SU-DHL-6 (cell line): ENCODE data around the gene MICALL1.

Source experiments
- H2AFZ ChIP-seq: fragments of 200-600 bp; sonication (generic); 2 replicates; pipeline ENCODE4 v1.6.1; 2014; ENCODE audit warnings: low read depth, mild to moderate bottlenecking, moderate library complexity, mixed read lengths, antibody characterized with exemption, low read length; ENCODE audit not compliant: severe bottlenecking
- H3F3A ChIP-seq: fragments of 200-600 bp; shearing (Covaris generic); 2 replicates; pipeline ENCODE4 v1.6.0; 2016; ENCODE audit warnings: antibody characterized with exemption, mild to moderate bottlenecking; ENCODE audit not compliant: insufficient read depth
- H3K27ac ChIP-seq: fragments of 200-600 bp; sonication (generic); 2 replicates; pipeline ENCODE4 v1.5.1; 2016; ENCODE audit warnings: low read depth, mild to moderate bottlenecking, low read length, moderate library complexity, mixed read lengths
- H3K27me3 ChIP-seq: fragments of 200-600 bp; sonication (generic), shearing (Covaris generic); 2 replicates; pipeline ENCODE4 v1.6.0; 2014; ENCODE audit warnings: mild to moderate bottlenecking, low read length
- H3K36me3 ChIP-seq: fragments of 200-600 bp; sonication (generic); 2 replicates; pipeline ENCODE4 v1.6.1; 2014; ENCODE audit warnings: mild to moderate bottlenecking, low read length, mixed read lengths
- H3K4me2 ChIP-seq: fragments of 300-600, 200-600 bp; shearing (Covaris generic), sonication (generic); 2 replicates; pipeline ENCODE4 v1.6.0; 2014; ENCODE audit warnings: low read length, low read depth, mild to moderate bottlenecking; ENCODE audit not compliant: poor library complexity, severe bottlenecking
- H3K4me3 ChIP-seq: fragments of 200-600 bp; sonication (generic); 2 replicates; pipeline ENCODE4 v1.5.1; 2014; ENCODE audit warnings: antibody characterized with exemption, low read length, mild to moderate bottlenecking, mixed read lengths; ENCODE audit not compliant: insufficient read depth, poor library complexity, severe bottlenecking
- H3K79me2 ChIP-seq: fragments of 200-600 bp; sonication (generic); 2 replicates; pipeline ENCODE4 v1.6.1; 2014; ENCODE audit warnings: mild to moderate bottlenecking, low read length, moderate library complexity; ENCODE audit not compliant: insufficient read depth
- H3K9ac ChIP-seq: fragments of 200-600 bp; sonication (generic); 2 replicates; pipeline ENCODE4 v1.7.0; 2014; ENCODE audit warnings: mild to moderate bottlenecking, low read length
- H3K9me2 ChIP-seq: fragments of 200-600 bp; sonication (generic); replicated peaks from 2 replicates; pipeline ENCODE4 v1.6.1; 2014; ENCODE audit warnings: low read length; ENCODE audit not compliant: insufficient read depth
- H3K9me3 ChIP-seq: fragments of 200-600 bp; sonication (generic); 2 replicates; pipeline ENCODE4 v1.6.1; 2014; ENCODE audit warnings: low read length, mixed read lengths; ENCODE audit not compliant: insufficient read depth
- H4K20me1 ChIP-seq: fragments of 200-600 bp; sonication (generic); 2 replicates; pipeline ENCODE4 v1.6.1; 2014; ENCODE audit warnings: low read depth, mild to moderate bottlenecking, antibody characterized with exemption, low read length, moderate library complexity, mixed read lengths
- CTCF ChIP-seq: fragments of 200-600 bp; sonication (generic); IDR thresholded peaks from one replicate; pipeline ENCODE4 v1.5.1; 2017; ENCODE audit warnings: antibody characterized with exemption, mild to moderate bottlenecking, low read length, moderate library complexity; ENCODE audit not compliant: insufficient read depth, poor library complexity, severe bottlenecking
- EZH2phosphoT487 ChIP-seq: fragments of 200-600 bp; sonication (generic), shearing (Covaris generic); conservative IDR thresholded peaks from 2 replicates; pipeline ENCODE4 v1.6.1; 2018; ENCODE audit warnings: mild to moderate bottlenecking, antibody characterized with exemption, low read length, moderate library complexity, mixed read lengths

MICALL1 gene

GRCh38 chr22:37957232-37957631 is 51.1 kb downstream of the MICALL1 start:
- H3K79me2 ChIP-seq: peaks cover 24% of the 10 kb centered on the region
- no peaks in the 10 kb centered on the region for H4K20me1 ChIP-seq
- H3F3A ChIP-seq: no peaks in the 10 kb centered on the region
- H3K9me3 ChIP-seq: no peaks in the 10 kb centered on the region
- no peak for TF ChIP-seq CTCF
- no peak for TF ChIP-seq EZH2phosphoT487
- H3K9me2 ChIP-seq: no peaks in the 10 kb centered on the region
- no peak overlapping the region for H2AFZ ChIP-seq
- H3K27ac ChIP-seq: no peak overlapping the region
- H3K9ac ChIP-seq: no peak overlapping the region
- peaks cover 6% of the 10 kb centered on the region; the same call in 1 of the 2 replicates for H3K36me3 ChIP-seq
- H3K4me2 ChIP-seq: no peak overlapping the region
- no peaks in the 10 kb centered on the region for H3K27me3 ChIP-seq
- no peak overlapping the region for H3K4me3 ChIP-seq

- Histone ChIP-seq H3K36me3 (peaks cover 6% of the 10 kb centered on the region; the same call in 1 of the 2 replicates), H3K27ac (no peak overlapping the region), H2AFZ (no peak overlapping the region), H3K9me2 (no peaks in the 10 kb centered on the region), H3K27me3 (no peaks in the 10 kb centered on the region), H3K9ac (no peak overlapping the region), H3K9me3 (no peaks in the 10 kb centered on the region), H3F3A (no peaks in the 10 kb centered on the region), H3K4me3 (no peak overlapping the region), H3K79me2 (peaks cover 15% of the 10 kb centered on the region), H3K4me2 (no peak overlapping the region), H4K20me1 (no peaks in the 10 kb centered on the region)
- no peak for TF ChIP-seq CTCF
Measured at GRCh38 chr22:37959231-37959825, 53.2 kb downstream of the MICALL1 start.

GRCh38 chr22:37961062-37961461 is 55.0 kb downstream of the MICALL1 start:
- no peaks in the 10 kb centered on the region for H3K9me3 ChIP-seq
- H3K27me3 ChIP-seq: no peaks in the 10 kb centered on the region
- H3K36me3 ChIP-seq: peaks cover 6% of the 10 kb centered on the region; the same call in 1 of the 2 replicates
- no peak overlapping the region for H3K4me3 ChIP-seq
- no peak overlapping the region for H2AFZ ChIP-seq
- H3K4me2 ChIP-seq: no peak overlapping the region
- no peaks in the 10 kb centered on the region; the same call in 1 of the 2 replicates for H4K20me1 ChIP-seq
- H3K79me2 ChIP-seq: peaks cover 12% of the 10 kb centered on the region
- no peaks in the 10 kb centered on the region for H3K9me2 ChIP-seq
- H3K27ac ChIP-seq: no peak overlapping the region
- no peak overlapping the region for H3K9ac ChIP-seq
- TF ChIP-seq CTCF (no peak), EZH2phosphoT487 (no peak)
- 0 out of 2 replicates have a peak, but pooled peaks cover 3% of the 10 kb centered on the region for H3F3A ChIP-seq
